ENCODE results near the gene ITPR1. TPM values are rescaled to one million over a fixed set of nuclear protein-coding genes. Genes with fewer than 3 reads are reported as not detected.

The ITPR1 gene
- total RNA-seq, 1 donor from 2014 or later, result 6.7 TPM

DNA sequence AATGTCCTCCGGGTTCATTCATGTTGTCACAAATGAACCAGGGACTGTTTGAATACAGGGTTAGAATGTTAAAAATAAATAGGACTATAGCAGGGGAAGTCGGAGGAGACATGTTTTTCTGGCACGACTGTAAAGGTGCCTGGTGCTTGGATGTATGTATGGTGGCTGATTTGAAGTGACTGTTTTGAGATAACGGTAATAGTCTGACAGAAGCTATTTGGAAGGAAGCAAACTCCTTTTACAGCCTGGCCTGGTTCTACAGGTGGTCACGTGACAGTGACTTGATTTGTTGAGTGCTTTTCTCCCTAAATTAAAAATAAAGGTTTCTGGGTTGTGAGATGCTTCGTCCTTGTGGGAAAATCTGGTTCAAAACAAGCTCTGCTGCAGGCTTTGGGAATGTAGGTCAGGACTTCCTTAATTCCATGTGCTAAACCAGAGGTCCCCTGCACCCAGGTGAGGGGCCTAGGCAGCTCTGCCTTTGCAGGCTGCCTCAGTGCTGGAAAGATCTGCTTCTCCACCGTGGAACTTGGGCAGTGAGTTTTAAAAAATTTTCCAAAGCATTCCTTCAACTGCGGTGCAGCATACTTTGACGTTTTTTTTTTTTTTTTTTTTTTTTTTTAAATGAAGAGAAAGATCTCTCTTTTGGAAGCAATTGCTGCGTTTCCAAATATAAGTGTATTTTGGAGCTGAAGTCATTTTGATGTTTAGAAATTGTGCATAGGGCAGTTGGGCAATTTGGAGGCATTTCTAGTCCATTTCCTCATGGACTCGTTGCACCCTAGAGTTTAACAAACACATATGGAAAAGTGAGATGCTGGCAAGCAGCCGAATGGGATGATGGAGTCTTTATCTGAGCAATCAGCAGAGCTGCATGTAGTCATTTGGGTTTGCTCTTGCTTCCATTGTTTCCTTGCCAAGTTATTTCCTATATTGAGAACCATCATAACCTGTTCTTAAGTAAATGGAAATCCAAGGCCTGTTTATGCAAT lies 30.9 kb downstream of the ITPR1 start:
- Histone ChIP-seq H2AFZ (ENCODE audit: low read depth, low read length) (no peak overlapping the region), H3K4me3 (ENCODE audit: insufficient read depth, low read depth, low read length) (no peak overlapping the region), H3K9ac (ENCODE audit: low read length) (no peak overlapping the region), H3K4me1 (ENCODE audit: insufficient read depth, low read length) (no peaks in the 10 kb centered on the region), H3K36me3 (ENCODE audit: insufficient read depth, low read length) (no peaks in the 10 kb centered on the region), H3K4me2 (ENCODE audit: low read length) (no peak overlapping the region), H4K20me1 (ENCODE audit: insufficient read depth, low read length) (no peaks in the 10 kb centered on the region), H3K9me3 (ENCODE audit: insufficient read depth, low read depth, low read length) (no peaks in the 10 kb centered on the region), H3K27me3 (ENCODE audit: insufficient read depth, low read length) (no peaks in the 10 kb centered on the region), H3K79me2 (ENCODE audit: insufficient read depth, low read length) (no peaks in the 10 kb centered on the region), H3K27ac (ENCODE audit: low read depth, low read length) (no peak overlapping the region)
- no peak overlapping the region for H3K27ac Mint-ChIP-seq (ENCODE audit: unreplicated experiment)
- H3K4me3 Mint-ChIP-seq (ENCODE audit: unreplicated experiment), result no peak overlapping the region
- no peaks in the 10 kb centered on the region for H3K9me3 Mint-ChIP-seq (ENCODE audit: unreplicated experiment)
- FAIRE-seq, result no peak
- no peaks in the 10 kb centered on the region for H3K36me3 Mint-ChIP-seq (ENCODE audit: low read depth, unreplicated experiment)
- DNase-seq (ENCODE audit: low read depth), result peak; percentile 4
- TF ChIP-seq EZH2 (IDR thresholded peaks at IDR 0.05; ENCODE audit: insufficient read depth, low read length), result no peak
- TF ChIP-seq, protein P1, sequence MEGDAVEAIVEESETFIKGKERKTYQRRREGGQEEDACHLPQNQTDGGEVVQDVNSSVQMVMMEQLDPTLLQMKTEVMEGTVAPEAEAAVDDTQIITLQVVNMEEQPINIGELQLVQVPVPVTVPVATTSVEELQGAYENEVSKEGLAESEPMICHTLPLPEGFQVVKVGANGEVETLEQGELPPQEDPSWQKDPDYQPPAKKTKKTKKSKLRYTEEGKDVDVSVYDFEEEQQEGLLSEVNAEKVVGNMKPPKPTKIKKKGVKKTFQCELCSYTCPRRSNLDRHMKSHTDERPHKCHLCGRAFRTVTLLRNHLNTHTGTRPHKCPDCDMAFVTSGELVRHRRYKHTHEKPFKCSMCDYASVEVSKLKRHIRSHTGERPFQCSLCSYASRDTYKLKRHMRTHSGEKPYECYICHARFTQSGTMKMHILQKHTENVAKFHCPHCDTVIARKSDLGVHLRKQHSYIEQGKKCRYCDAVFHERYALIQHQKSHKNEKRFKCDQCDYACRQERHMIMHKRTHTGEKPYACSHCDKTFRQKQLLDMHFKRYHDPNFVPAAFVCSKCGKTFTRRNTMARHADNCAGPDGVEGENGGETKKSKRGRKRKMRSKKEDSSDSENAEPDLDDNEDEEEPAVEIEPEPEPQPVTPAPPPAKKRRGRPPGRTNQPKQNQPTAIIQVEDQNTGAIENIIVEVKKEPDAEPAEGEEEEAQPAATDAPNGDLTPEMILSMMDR (IDR thresholded peaks at IDR 0.05; ENCODE audit: insufficient read depth, low read depth, low read length), result no peak
- no peaks in the 10 kb centered on the region for H3K4me1 Mint-ChIP-seq (ENCODE audit: low read depth, unreplicated experiment)
- H3K27me3 Mint-ChIP-seq (ENCODE audit: low read depth, unreplicated experiment), result peaks cover 3% of the 10 kb centered on the region

DNA sequence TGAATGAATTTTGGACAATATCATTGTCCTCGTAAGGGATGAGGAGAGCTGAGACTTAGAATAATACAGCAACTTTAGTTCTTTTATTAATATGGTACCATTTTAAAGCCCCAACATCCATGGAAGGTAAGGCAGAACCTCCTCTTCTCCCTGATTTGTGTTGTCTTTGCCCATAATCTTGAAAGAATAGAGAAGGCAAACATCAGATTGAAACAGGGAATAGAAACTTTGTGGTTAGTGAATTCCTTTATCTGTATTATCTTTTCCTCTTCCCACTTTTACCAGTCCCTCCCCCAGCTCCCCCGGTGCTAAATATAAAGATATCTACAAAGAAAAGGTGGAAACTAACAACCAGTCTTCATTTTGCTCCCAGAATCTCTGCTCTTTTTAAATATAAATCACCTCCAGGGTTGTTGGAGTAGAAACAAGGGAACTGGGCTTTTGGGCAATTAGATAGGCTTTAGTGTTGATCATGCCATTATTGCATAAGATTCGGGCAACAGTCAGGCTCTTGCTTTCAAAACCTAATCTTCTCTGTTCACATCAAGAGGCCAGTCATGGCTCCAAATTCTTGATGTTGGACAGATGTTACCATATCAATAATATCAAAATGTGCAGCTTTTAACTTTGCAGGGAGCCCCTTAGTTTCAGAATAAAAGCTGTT lies 32.5 kb downstream of the ITPR1 start:
- Histone ChIP-seq H4K20me1 (ENCODE audit: insufficient read depth, low read length) (no peaks in the 10 kb centered on the region), H3K27me3 (ENCODE audit: insufficient read depth, low read length) (no peaks in the 10 kb centered on the region), H3K27ac (ENCODE audit: low read depth, low read length) (no peak overlapping the region), H3K79me2 (ENCODE audit: insufficient read depth, low read length) (no peaks in the 10 kb centered on the region), H3K4me3 (ENCODE audit: insufficient read depth, low read depth, low read length) (no peak overlapping the region), H3K36me3 (ENCODE audit: insufficient read depth, low read length) (no peaks in the 10 kb centered on the region), H2AFZ (ENCODE audit: low read depth, low read length) (no peak overlapping the region), H3K4me2 (ENCODE audit: low read length) (no peak overlapping the region), H3K4me1 (ENCODE audit: insufficient read depth, low read length) (no peaks in the 10 kb centered on the region), H3K9ac (ENCODE audit: low read length) (no peak overlapping the region), H3K9me3 (ENCODE audit: insufficient read depth, low read depth, low read length) (no peaks in the 10 kb centered on the region)
- no peaks in the 10 kb centered on the region for H3K27me3 Mint-ChIP-seq (ENCODE audit: low read depth, unreplicated experiment)
- H3K4me1 Mint-ChIP-seq (ENCODE audit: low read depth, unreplicated experiment), result no peaks in the 10 kb centered on the region
- H3K27ac Mint-ChIP-seq (ENCODE audit: unreplicated experiment), result no peak overlapping the region
- no peak overlapping the region for H3K4me3 Mint-ChIP-seq (ENCODE audit: unreplicated experiment)
- H3K9me3 Mint-ChIP-seq (ENCODE audit: unreplicated experiment), result no peaks in the 10 kb centered on the region
- H3K36me3 Mint-ChIP-seq (ENCODE audit: low read depth, unreplicated experiment), result no peaks in the 10 kb centered on the region
- TF ChIP-seq EZH2 (IDR thresholded peaks at IDR 0.05; ENCODE audit: insufficient read depth, low read length), result no peak
- TF ChIP-seq, protein P1 (IDR thresholded peaks at IDR 0.05; ENCODE audit: insufficient read depth, low read depth, low read length), result no peak
- no peak for FAIRE-seq
- no peak for DNase-seq (ENCODE audit: low read depth)
